Measurements from ENCODE around the gene GABRG3.

- no peak for TF ChIP-seq CTCF (IDR thresholded peaks at IDR 0.05)
- TF ChIP-seq E2F6 (IDR thresholded peaks at IDR 0.05; ENCODE audit: borderline replicate concordance, low read depth): no peak
- TF ChIP-seq MAFK (IDR thresholded peaks at IDR 0.05; ENCODE audit: partially characterized antibody): no peak
- TF ChIP-seq POLR2A (IDR thresholded peaks at IDR 0.05; ENCODE audit: low read length): no peak
- TF ChIP-seq RAD21 (conservative IDR thresholded peaks at IDR 0.05 in 1 of 2, IDR thresholded peaks at IDR 0.05 in 1 of 2): no peak
- TF ChIP-seq BCL3 (IDR thresholded peaks at IDR 0.05): no peak
- TF ChIP-seq RCOR1 (IDR thresholded peaks at IDR 0.05; ENCODE audit: low read depth, low read length): no peak
- no peak for TF ChIP-seq CEBPB (IDR thresholded peaks at IDR 0.05)
- no peak for TF ChIP-seq NFE2L2 (conservative IDR thresholded peaks at IDR 0.05; ENCODE audit: low read length)
- no peak for TF ChIP-seq PHF8 (IDR thresholded peaks at IDR 0.05; ENCODE audit: borderline replicate concordance, low read depth)
- no peak for TF ChIP-seq HDAC2 (IDR thresholded peaks at IDR 0.05)
- TF ChIP-seq MAX (IDR thresholded peaks at IDR 0.05): no peak
- no peak for TF ChIP-seq KDM1A (IDR thresholded peaks at IDR 0.05; ENCODE audit: low read depth)
- TF ChIP-seq EP300 (IDR thresholded peaks at IDR 0.05): no peak
Measured at GRCh38 chr15:27352136-27352535, 381.2 kb downstream of the GABRG3 start.
